ENCODE measurements around the gene MCMBP.
A peak's percentile ranks its signal among the peaks of the same experiment; 100 is the strongest.
"Not testable (repeated sequence)": the region's sequence is repeated elsewhere in the genome, so short reads cannot be mapped to it uniquely, and the experiment has no call there.

MCMBP gene

GRCh38 chr10:119872860-119873681 lies 428 bp upstream of the MCMBP start:
- peak; percentile 91 for DNase-seq

DNA sequence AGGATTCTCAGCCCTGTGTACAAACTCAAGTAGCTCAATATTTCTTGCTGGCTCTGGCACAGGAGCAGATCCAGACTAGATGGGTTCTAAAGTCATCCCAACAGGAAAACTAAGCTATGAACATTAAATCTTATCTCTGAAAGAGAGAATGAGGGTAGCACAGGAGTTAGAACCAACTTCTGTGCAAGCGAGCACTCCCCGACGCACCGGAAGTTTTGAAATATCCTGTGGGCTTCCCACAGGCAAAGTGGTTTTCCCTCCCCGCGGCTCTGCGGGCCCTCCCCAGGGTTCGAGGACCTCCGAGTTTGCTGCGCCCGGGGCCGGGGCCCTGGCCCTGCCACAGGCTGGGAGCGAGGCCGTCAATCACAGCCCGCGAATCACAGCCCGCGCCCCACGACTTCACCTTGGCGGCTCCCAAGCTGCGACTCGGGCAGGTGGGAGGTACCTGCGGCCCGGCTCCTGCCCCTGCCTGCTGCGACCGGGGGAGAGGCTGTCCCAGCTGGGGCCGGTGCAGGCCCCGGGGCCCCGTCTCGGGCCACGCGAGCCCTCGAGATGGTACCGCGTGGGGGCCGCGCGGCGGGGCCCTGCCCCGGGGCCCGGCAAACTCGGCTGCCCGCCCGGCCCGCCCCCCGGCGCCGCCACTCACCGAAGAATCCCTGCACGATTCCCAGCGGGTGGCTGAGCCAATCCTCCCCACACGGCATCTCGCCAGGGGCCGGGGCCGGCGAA lies 598 bp downstream of the MCMBP start:
- DNase-seq: peak; percentile 68

GRCh38 chr10:119869398-119869797 lies 3.2 kb downstream of the MCMBP start:
- not testable (repeated sequence) for DNase-seq

DNA sequence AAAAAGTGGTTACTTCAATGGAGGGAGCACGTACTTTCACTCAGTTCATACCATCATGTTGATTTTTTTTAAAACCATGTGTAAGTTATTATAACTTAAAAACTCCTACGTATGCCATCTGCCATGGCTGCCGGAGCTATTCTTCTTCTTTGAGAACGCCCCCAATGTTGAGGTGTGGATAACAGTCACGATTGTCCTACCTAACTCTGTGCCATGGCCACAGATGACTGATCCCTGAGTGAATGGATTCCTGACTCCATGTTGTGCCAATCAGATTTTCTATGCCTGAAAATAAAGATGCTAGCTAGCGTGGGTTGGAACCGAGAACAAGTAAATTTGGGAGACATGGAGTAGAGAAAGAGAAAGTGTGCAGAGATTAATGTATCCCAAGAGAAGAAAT lies 5.3 kb downstream of the MCMBP start:
- no peak for DNase-seq

DNA sequence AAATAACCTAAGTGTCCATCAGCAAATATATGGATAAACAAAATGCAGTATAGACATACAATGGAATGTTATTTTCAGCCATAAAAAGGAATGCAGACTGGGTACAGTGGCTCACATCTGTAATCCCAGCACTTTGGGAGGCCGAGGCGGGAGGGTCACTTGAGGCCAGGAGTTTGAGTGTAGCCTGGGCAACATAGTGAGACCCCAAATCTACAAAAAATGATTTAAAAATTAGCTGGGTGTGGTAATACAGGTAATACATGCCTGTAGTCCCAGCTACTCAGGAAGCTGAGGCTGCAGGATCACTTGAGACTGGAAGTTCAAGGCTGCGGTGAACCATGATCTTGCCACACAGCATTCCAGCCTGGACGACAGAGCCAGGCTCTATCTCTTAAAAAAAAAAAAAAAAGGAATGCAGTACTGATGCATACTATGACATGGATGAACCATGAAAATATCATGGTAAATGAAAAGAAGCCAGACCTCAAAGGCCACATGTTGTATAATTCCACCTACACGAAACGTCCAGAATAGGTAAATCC lies 6.9 kb downstream of the MCMBP start:
- DNase-seq: no peak

- no peak for DNase-seq
These were observed 8.6 kb downstream of the MCMBP start for GRCh38 chr10:119863951-119864565.

DNA sequence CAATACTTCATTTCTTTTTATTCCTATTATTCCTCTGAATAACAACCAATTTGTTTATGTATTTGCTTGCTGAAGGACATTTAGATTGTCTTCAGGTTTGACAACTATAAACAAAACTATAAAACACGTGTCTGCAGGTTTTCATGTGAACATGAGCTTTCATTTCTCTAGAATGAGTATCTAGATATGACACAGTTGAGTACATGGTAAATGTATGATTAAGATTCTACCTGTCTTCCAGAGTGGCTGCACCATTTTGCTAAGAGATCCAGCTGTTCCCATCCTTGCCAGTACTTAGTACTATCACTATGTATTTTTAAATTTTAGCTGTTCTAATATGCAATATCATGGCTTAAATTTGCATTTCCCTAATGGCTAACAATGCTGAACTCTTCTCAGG lies 10.1 kb downstream of the MCMBP start:
- no peak for DNase-seq

GRCh38 chr10:119860866-119861607 lies 11.6 kb downstream of the MCMBP start:
- no peak for DNase-seq

DNA sequence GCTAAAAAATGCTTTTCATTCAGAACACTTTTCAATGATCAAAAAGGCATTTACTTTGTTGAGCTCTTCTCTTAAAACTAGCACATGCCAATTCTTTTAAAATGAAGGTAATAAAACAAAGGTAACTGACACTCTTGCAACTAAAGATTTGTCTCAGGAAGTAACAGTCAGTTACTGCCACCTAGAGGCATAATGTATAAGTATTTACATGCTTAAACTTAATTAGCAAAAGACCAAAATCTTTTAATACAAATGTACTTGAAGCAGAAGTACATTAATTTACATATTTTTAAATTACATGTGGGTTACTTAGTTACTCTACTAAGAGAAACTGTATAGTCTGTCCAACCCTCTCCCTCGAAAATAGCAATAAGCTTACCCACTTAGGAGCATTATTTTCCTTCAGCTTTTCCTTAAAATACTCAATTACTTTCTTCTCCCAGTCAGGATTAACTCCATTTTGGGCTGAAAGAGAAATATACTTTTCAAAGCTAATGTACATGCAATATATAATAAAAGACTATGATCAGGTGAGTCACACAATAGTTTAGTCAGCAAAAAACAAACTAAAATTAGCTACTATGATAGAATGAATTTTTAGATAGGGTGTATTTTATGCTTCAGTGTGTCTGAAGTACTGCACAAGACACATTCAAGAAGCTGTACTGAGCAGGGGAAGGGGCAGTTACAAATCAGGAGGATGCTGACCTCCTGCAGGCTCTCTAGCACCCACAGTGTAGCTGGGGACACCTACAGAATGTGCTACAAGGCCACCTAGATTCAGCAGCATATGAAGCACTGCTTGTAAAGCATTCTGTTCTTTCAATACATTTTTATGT lies 13.0 kb downstream of the MCMBP start:
- no peak for DNase-seq

GRCh38 chr10:119858063-119858462 lies 14.6 kb downstream of the MCMBP start:
- no peak for DNase-seq

- no peak for DNase-seq
These were observed 19.1 kb downstream of the MCMBP start for GRCh38 chr10:119853574-119853973.

DNA sequence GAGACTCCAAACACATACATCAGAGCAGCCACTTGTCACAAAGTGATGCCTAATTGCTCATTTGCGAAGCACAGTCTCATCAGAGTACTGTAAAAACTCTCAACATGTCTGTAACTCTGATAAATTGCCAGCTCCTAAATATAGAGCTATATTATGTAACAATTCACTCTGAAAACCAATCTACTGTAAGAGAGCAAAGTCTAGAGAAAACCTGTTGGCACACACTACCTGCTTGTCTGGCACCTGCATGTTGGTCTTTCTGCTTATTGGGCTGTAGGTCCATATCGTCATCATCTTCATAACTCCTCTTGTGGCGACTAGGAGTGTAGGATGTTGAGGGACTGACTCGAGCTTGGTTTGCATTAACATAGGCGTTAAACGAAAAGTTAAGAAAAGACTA lies 19.8 kb downstream of the MCMBP start:
- no peak for DNase-seq

GRCh38 chr10:119852277-119852676 lies 20.4 kb downstream of the MCMBP start:
- no peak for DNase-seq

DNA sequence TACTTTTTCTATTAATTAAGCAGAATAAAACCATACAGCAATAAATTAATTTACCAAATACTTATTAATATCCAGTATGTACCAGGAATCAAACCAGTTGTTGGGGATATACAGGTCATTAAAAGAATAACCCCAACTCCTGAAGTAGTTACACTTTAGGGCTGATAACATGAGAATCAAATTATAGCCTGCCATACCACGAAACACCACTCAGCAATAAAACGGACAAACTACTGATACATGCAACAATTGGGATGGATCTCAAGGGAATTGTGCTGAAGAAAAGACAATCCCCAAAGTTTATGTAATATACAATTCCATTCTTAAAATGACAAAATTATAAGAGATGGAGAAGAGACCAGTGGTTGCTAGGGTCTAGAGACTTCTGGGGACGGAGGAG lies 22.7 kb downstream of the MCMBP start:
- DNase-seq: no peak

DNA sequence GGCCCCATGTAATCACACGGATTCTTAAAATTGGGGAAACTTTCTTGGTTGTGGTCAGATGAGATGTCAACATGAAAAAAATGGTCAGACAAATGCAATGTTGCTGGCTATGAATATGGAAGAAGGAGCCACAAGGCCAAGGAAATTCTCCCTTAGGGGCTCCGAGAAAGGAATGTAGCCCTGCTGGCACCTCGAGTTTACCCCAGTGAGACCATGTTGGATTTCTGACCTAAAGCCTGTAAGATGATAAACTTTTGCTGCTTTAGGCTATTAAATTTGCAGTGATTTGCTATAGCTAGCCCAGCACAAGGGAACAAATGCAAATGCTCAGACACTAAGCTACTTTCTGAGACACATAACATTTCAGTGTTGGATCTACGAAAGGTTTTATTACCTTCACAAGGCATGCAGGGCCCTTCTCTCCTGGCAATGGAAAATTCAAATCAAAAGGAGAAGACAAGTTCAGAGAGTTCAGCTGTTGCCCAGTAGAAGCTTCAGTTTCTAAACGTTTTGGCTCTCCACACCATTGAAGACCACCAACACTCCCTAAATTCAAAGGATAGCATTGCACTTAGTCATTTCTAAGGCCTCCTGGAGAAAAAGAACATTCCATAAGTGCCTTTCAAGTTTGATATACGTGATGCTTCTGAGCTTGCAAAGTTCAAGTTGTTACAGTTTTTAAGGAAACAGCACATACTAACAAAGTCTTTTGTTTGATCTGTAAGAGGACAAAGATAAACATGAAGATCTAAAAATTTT lies 23.4 kb downstream of the MCMBP start:
- DNase-seq: no peak

DNA sequence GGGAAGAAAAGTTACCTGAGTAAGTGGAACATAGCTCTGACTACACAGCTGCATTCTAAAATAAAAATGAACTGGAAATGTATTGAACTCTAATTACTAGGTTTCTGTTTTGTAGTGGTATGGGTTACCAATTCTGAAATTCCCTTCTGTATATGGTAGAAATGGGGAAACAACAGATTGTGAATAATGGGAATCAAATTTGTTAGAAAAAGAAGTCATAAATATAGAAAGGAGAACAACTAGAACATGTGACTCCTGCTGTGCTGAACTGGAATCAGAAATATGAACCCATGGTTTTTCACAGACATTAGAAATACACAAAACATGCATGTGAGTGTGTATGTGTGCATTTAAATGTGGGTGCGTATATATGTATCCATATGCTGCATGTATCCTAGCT lies 27.0 kb downstream of the MCMBP start:
- DNase-seq: no peak

- peak; percentile 29 for DNase-seq
These were observed 38.5 kb downstream of the MCMBP start for GRCh38 chr10:119834188-119834587.

- DNase-seq: no peak
These were observed 39.7 kb downstream of the MCMBP start for GRCh38 chr10:119832951-119833350.

DNA sequence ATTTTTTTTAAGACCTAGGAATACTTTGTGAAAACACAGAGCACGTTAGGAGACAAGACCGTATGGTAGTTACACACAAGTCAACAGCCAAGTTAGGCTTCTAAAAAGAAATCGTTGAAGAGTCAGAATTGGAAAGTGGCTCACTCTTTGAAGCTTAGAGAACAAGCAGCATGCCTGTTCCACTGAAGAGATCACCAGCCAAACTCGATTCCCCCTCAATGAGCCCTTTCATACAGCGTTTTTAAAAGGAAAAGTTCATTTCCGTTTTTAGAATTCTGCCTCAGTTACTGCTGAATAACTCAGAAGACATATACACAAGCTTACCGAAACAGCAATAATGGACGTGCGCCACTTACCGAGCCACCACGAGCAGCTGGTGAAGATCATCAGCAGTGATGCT lies 41.0 kb downstream of the MCMBP start:
- no peak for DNase-seq

DNA sequence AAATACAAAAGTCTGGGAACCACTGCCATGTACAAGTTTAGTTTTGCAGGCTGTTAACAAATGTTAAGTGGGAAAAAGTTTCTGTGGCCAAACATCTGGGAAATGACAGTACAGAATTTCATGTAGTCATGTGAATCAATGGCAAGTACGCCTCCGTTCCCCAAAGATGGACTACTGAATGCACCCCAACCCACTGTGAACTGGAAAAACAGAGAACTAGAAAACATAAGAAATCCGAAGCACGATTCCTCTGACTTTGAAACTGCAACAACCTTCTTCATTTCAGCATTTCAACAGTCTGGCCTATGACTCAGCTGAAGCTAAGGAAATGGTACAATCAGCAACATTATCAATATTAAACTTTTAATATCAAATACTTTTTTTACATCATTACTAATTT lies 41.8 kb downstream of the MCMBP start:
- DNase-seq: no peak

- DNase-seq: no peak
These were observed 43.2 kb downstream of the MCMBP start for GRCh38 chr10:119829429-119829828.
